SK-N-SH (cell line): ENCODE measurements around the gene CARD14. TPM values are rescaled to one million over a fixed set of nuclear protein-coding genes. Genes with fewer than 3 reads are reported as not detected.

Source experiments
- CTCF ChIA-PET: fragments of 300-600, 350-600 bp; formaldehyde crosslinking; extraction: SDS; loops from one replicate; lab custom pipeline; 2021; lab: Yijun Ruan, JAX
- POLR2A ChIA-PET: fragments of 350-600 bp; sonication (Branson Sonifier 250); formaldehyde crosslinking; extraction: SDS; loops from one replicate; lab custom pipeline; 2020; ENCODE audit warnings: antibody characterized with exemption, inconsistent platforms; lab: Yijun Ruan, JAX
- DNase-seq: peaks from one replicate; pipeline ENCODE4 v3.0.0; 2012
- H2AFZ ChIP-seq: fragments of 200-600 bp; sonication (generic); 2 replicates; pipeline ENCODE4 v1.8.1; 2016; ENCODE audit warnings: antibody characterized with exemption, mild to moderate bottlenecking, low read depth
- H3F3A ChIP-seq: fragments of 200-600 bp; sonication (generic); replicated peaks from 2 replicates; pipeline ENCODE3; 2016; ENCODE audit warnings: antibody characterized with exemption, mild to moderate bottlenecking; ENCODE audit not compliant: insufficient read depth
- H3K27ac ChIP-seq, 2 experiments: fragments of 200-500 bp in 1 of 2; fragments of 200-600 bp in 1 of 2; sonication (Bioruptor generic) in 1 of 2; sonication (generic), shearing (Covaris generic) in 1 of 2; 2 replicates each; pipeline versions ENCODE4 v1.5.1 to v1.6.1; 2014 to 2016; ENCODE audit warnings: low read depth in 2 of 2, inconsistent platforms in 1 of 2, low read length in 1 of 2, mild to moderate bottlenecking in 1 of 2, mixed read lengths in 1 of 2
- H3K27me3 ChIP-seq: fragments of 200-600 bp; sonication (generic), shearing (Covaris generic); 2 replicates; pipeline ENCODE4 v1.6.1; 2016; ENCODE audit warnings: mixed run types; ENCODE audit not compliant: insufficient read depth
- H3K36me3 ChIP-seq, 2 experiments: fragments of 200-500 bp in 1 of 2; fragments of 200-600 bp in 1 of 2; sonication (Bioruptor generic) in 1 of 2; sonication (generic) in 1 of 2; replicated peaks in 1 of 2; 2 replicates each; pipeline versions ENCODE3 to v1.5.1; 2014 to 2016; ENCODE audit warnings: low read length in 1 of 2, mild to moderate bottlenecking in 1 of 2; ENCODE audit not compliant: insufficient read depth in 2 of 2, control insufficient read depth in 1 of 2
- H3K4me1 ChIP-seq, 2 experiments: fragments of 200-500 bp in 1 of 2; fragments of 200-600 bp in 1 of 2; sonication (Bioruptor generic) in 1 of 2; sonication (generic), shearing (Covaris generic) in 1 of 2; 2 replicates each; pipeline versions ENCODE4 v1.5.1 to v1.6.1; 2014 to 2016; ENCODE audit warnings: low read depth in 1 of 2, low read length in 1 of 2, mixed run types in 1 of 2; ENCODE audit not compliant: insufficient read depth in 2 of 2, control insufficient read depth in 1 of 2
- H3K4me2 ChIP-seq: fragments of 200-600 bp; sonication (generic), shearing (Covaris generic); 2 replicates; pipeline ENCODE4 v1.6.1; 2017; ENCODE audit warnings: mixed run types
- H3K4me3 ChIP-seq, 2 experiments: fragments of 200-500 bp in 1 of 2; fragments of 200-600 bp in 1 of 2; sonication (Bioruptor generic) in 1 of 2; sonication (generic), shearing (Covaris generic) in 1 of 2; 2 replicates each; pipeline versions ENCODE4 v1.5.1 to v1.8.1; 2014 to 2016; ENCODE audit warnings: low read depth in 2 of 2, inconsistent platforms in 1 of 2, low read length in 1 of 2, mild to moderate bottlenecking in 1 of 2, mixed read lengths in 1 of 2, moderate library complexity in 1 of 2
- H3K79me2 ChIP-seq: fragments of 200-600 bp; sonication (generic); 2 replicates; pipeline ENCODE4 v1.8.1; 2017; ENCODE audit warnings: mild to moderate bottlenecking; ENCODE audit not compliant: insufficient read depth
- H3K9ac ChIP-seq: fragments of 200-600 bp; sonication (generic); 2 replicates; pipeline ENCODE4 v1.6.1; 2017; ENCODE audit warnings: mixed run types
- H3K9me2 ChIP-seq: fragments of 200-600 bp; sonication (generic); 2 replicates; pipeline ENCODE4 v1.6.1; 2017; ENCODE audit warnings: mixed run types
- H3K9me3 ChIP-seq: fragments of 200-600 bp; sonication (generic); 2 replicates; pipeline ENCODE4 v1.6.1; 2017; ENCODE audit warnings: mixed run types, mild to moderate bottlenecking, moderate library complexity
- H4K20me1 ChIP-seq: fragments of 200-600 bp; sonication (generic); 2 replicates; pipeline ENCODE4 v1.6.1; 2017; ENCODE audit warnings: mild to moderate bottlenecking, mixed run types; ENCODE audit not compliant: insufficient read depth
- CTCF ChIP-seq: fragments of 200-600 bp; sonication (generic); IDR thresholded peaks from 2 replicates; pipeline ENCODE4 v1.6.1; 2017; ENCODE audit warnings: antibody characterized with exemption, mild to moderate bottlenecking, moderate library complexity
- FOSL2 ChIP-seq: IDR thresholded peaks from 2 replicates; pipeline ENCODE4 v1.4.0; 2012; ENCODE audit warnings: low read depth, mild to moderate bottlenecking, moderate library complexity, borderline replicate concordance
- FOXJ3 ChIP-seq: sonication (generic); formaldehyde crosslinking; IDR thresholded peaks from 2 replicates; pipeline ENCODE4 v1.5.1; 2020; ENCODE audit warnings: mild to moderate bottlenecking, missing genetic modification reagents
- FOXM1 ChIP-seq: IDR thresholded peaks from 2 replicates; pipeline ENCODE4 v1.4.0; 2012; ENCODE audit warnings: low read depth, mild to moderate bottlenecking
- GABPA ChIP-seq: IDR thresholded peaks from 2 replicates; pipeline ENCODE4 v1.4.0; 2012; ENCODE audit warnings: low read depth, mild to moderate bottlenecking
- GATA2 ChIP-seq: sonication (generic); formaldehyde crosslinking; IDR thresholded peaks from 2 replicates; pipeline ENCODE4 v1.5.0; 2020; ENCODE audit warnings: mild to moderate bottlenecking, missing genetic modification reagents
- IRF3 ChIP-seq: fragments of 150-350 bp; IDR thresholded peaks from 2 replicates; pipeline ENCODE4 v1.6.1; 2016; ENCODE audit warnings: mild to moderate bottlenecking, low read depth, low read length
- JUND ChIP-seq: IDR thresholded peaks from 2 replicates; pipeline ENCODE4 v1.4.0; 2012
- MEF2A ChIP-seq: IDR thresholded peaks from 2 replicates; pipeline ENCODE4 v1.4.0; 2012; ENCODE audit warnings: low read depth, borderline replicate concordance
- NFIC ChIP-seq: IDR thresholded peaks from 2 replicates; pipeline ENCODE4 v1.4.0; 2012; ENCODE audit warnings: borderline replicate concordance
- NRF1 ChIP-seq: IDR thresholded peaks from 2 replicates; pipeline ENCODE4 v1.6.1; 2012; ENCODE audit warnings: low read depth, mild to moderate bottlenecking, low read length
- PBX3 ChIP-seq: IDR thresholded peaks from 2 replicates; pipeline ENCODE4; 2012
- POLR2AphosphoS5 ChIP-seq: IDR thresholded peaks from 2 replicates; pipeline ENCODE4 v1.6.1; 2012; ENCODE audit warnings: low read depth, low read length
- RAD21 ChIP-seq: IDR thresholded peaks from 2 replicates; pipeline ENCODE4 v1.6.1; 2012; ENCODE audit warnings: mild to moderate bottlenecking, low read length
- REST ChIP-seq: IDR thresholded peaks from 2 replicates; pipeline ENCODE4 v1.6.1; 2012; ENCODE audit warnings: mild to moderate bottlenecking, low read depth, low read length, moderate library complexity
- SMC3 ChIP-seq: IDR thresholded peaks from 2 replicates; pipeline ENCODE4 v1.6.1; 2012; ENCODE audit warnings: low read depth, low read length, improper control_type of control experiment
- TAF1 ChIP-seq: IDR thresholded peaks from 2 replicates; pipeline ENCODE4 v1.6.1; 2012; ENCODE audit warnings: low read depth, mild to moderate bottlenecking, low read length, moderate library complexity, borderline replicate concordance
- USF1 ChIP-seq: IDR thresholded peaks from 2 replicates; pipeline ENCODE4 v1.4.0; 2012; ENCODE audit warnings: low read depth, borderline replicate concordance
- WGBS: methylation state at CpG from one replicate; pipeline ENCODE4 v1.1.6; 2017; ENCODE audit warnings: low lambda C conversion rate; 5-methylcytosine and 5-hydroxymethylcytosine counted together
- polyA plus RNA-seq, 3 experiments: library from polyadenylated mRNA; depleted of rRNA; stranded (reverse); fragments of >200 nt; gene quantifications; 2 replicates each; pipeline ENCODE4 v1.2.3, GENCODE V29; 2012

CARD14 gene
- polyA plus RNA-seq, 1 of the 3 experiments (the other 2 are of a cell fraction) = 0.05 TPM

- Histone ChIP-seq H3K36me3 (no peaks in the 10 kb centered on the region), H3K4me3 (no peak overlapping the region), H3K27ac (no peak overlapping the region), H3K9me3 (no peaks in the 10 kb centered on the region), H2AFZ (no peak overlapping the region), H3K79me2 (no peaks in the 10 kb centered on the region), H4K20me1 (no peaks in the 10 kb centered on the region), H3K4me1 (no peaks in the 10 kb centered on the region; a peak in 1 of 4 replicates), H3K4me2 (no peak overlapping the region), H3K9me2 (no peaks in the 10 kb centered on the region), H3K9ac (no peak overlapping the region), H3F3A (no peaks in the 10 kb centered on the region), H3K27me3 (0 out of 2 replicates have a peak, but pooled peaks cover 9% of the 10 kb centered on the region)
- WGBS = 73% methylated on average over 10 of the region's 18 CpGs
- no peak for DNase-seq
- ChIA-PET CTCF (interaction anchor here (1.1 kb wide), 1 partner anchor 8 kb away, joined by 4 read pairs; no protein-coding TSS in a partner anchor), POLR2A (interaction anchor here (1.0 kb wide), 1 partner anchor 12 kb away, joined by 4 read pairs; no protein-coding TSS in a partner anchor)
- TF ChIP-seq PBX3 = no peak
- no peak for TF ChIP-seq NRF1
- no peak for TF ChIP-seq NFIC
- TF ChIP-seq FOXJ3 (CRISPR knock-in tag) = no peak
- no peak for TF ChIP-seq MEF2A
Measured at GRCh38 chr17:80187515-80187941, 17.7 kb downstream of the CARD14 start.

GRCh38 chr17:80189611-80190010 lies 19.8 kb downstream of the CARD14 start:
- TF ChIP-seq NFIC (no peak), RAD21 (no peak), SMC3 (no peak), IRF3 (no peak), JUND (no peak), TAF1 (no peak), POLR2AphosphoS5 (no peak), GABPA (no peak), FOXM1 (no peak), USF1 (no peak), FOXJ3 (CRISPR knock-in tag) (no peak), GATA2 (CRISPR knock-in tag) (no peak), REST (no peak), CTCF (no peak), FOSL2 (no peak)
- TF ChIP-seq, all 33 proteins: peak for 0
- no peaks in the 10 kb centered on the region for H3K9me2 ChIP-seq
- H4K20me1 ChIP-seq = no peaks in the 10 kb centered on the region
- no peaks in the 10 kb centered on the region for H3F3A ChIP-seq
- H3K79me2 ChIP-seq = no peaks in the 10 kb centered on the region
- ChIA-PET CTCF (interaction anchor here (1.5 kb wide), 1 partner anchor 23 kb away, joined by 3 read pairs; no protein-coding TSS in a partner anchor), POLR2A (no interaction called here)
- H3K9me3 ChIP-seq = no peaks in the 10 kb centered on the region
- 87% methylated on average over 15 of the region's 23 CpGs for WGBS
- no peaks in the 10 kb centered on the region; a peak in 1 of 4 replicates for H3K4me1 ChIP-seq
- no peak overlapping the region for H2AFZ ChIP-seq
- no peak for DNase-seq
- H3K4me2 ChIP-seq = no peak overlapping the region
- 0 out of 2 replicates have a peak, but pooled peaks cover 9% of the 10 kb centered on the region for H3K27me3 ChIP-seq
- no peak overlapping the region for H3K27ac ChIP-seq
- no peak overlapping the region for H3K4me3 ChIP-seq
- H3K9ac ChIP-seq = no peak overlapping the region
- no peaks in the 10 kb centered on the region for H3K36me3 ChIP-seq
